Measurements from ENCODE around the gene MCM7. TPM values are rescaled to one million over a fixed set of nuclear protein-coding genes. Genes with fewer than 3 reads are reported as not detected.
A peak's percentile ranks its signal among the peaks of the same experiment; 100 is the strongest.
"Not testable (repeated sequence)": the region's sequence is repeated elsewhere in the genome, so short reads cannot be mapped to it uniquely, and the experiment has no call there.

Gene MCM7
- total and polyA plus RNA-seq, 4 experiments from 2014 or later = 26.9 to 173 (median 97.2) TPM

GRCh38 chr7:100141555-100141949 is 40.4 kb upstream of the MCM7 start:
- intact Hi-C loops (cut with micrococcal nuclease) = no loop called here
- no peak overlapping the region for H3K27ac ChIP-seq (ENCODE audit: low read depth, low read length)
- no peaks in the 10 kb centered on the region for H3K36me3 ChIP-seq (ENCODE audit: insufficient read depth, low read length)
- CTCF ChIA-PET (ENCODE audit: partially characterized antibody) = interaction anchor here (3.1 kb wide), 1 partner anchor 10 kb away, joined by 25 read pairs; no protein-coding TSS in a partner anchor
- peaks cover 6% of the 10 kb centered on the region for H3K4me1 ChIP-seq (ENCODE audit: insufficient read depth, low read length)
- H3K9me3 ChIP-seq (ENCODE audit: control insufficient read depth in 1 of 2, low read length in 2 of 2) = no peaks in the 10 kb centered on the region
- no peaks in the 10 kb centered on the region for H3K27me3 ChIP-seq (ENCODE audit: insufficient read depth, low read length)
- no peaks in the 10 kb centered on the region for H3K27me3 Mint-ChIP-seq
- DNase-seq = no peak
- H3K4me1 Mint-ChIP-seq = peaks cover 3 to 9% (median 5%) of the 10 kb centered on the region in 4 donors
- no peak overlapping the region for H3K4me3 ChIP-seq (ENCODE audit: low read length in 2 of 2)
- H3K4me3 Mint-ChIP-seq = no peak overlapping the region
- POLR2A ChIA-PET (ENCODE audit: partially characterized antibody) = interaction anchor here (1.1 to 1.5 kb wide), 2 partner anchors 15 to 18 kb away, joined by 3 to 4 read pairs; partner anchors contain the start of gene MBLAC1
- no peaks in the 10 kb centered on the region for H3K9me3 Mint-ChIP-seq
- H3K27ac Mint-ChIP-seq = no peak overlapping the region
- no peaks in the 10 kb centered on the region for H3K36me3 Mint-ChIP-seq

GRCh38 chr7:100137851-100138760 is 36.9 kb upstream of the MCM7 start:
- no peak overlapping the region for H3K27ac ChIP-seq (ENCODE audit: low read depth, low read length)
- H3K36me3 ChIP-seq (ENCODE audit: insufficient read depth, low read length) = no peaks in the 10 kb centered on the region
- peaks cover 0 to 1% of the 10 kb centered on the region in 2 donors for H3K27me3 Mint-ChIP-seq
- intact Hi-C loops (cut with micrococcal nuclease) = no loop called here
- H3K27me3 ChIP-seq (ENCODE audit: insufficient read depth, low read length) = no peaks in the 10 kb centered on the region
- no peak for DNase-seq
- H3K4me1 ChIP-seq (ENCODE audit: insufficient read depth, low read length) = peaks cover 6% of the 10 kb centered on the region
- H3K4me3 Mint-ChIP-seq = no peak overlapping the region
- no peaks in the 10 kb centered on the region for H3K9me3 Mint-ChIP-seq
- no peaks in the 10 kb centered on the region for H3K36me3 Mint-ChIP-seq
- CTCF ChIA-PET (ENCODE audit: partially characterized antibody) = interaction anchor here (0.7 to 1.2 kb wide), 6 partner anchors 9 to 270 kb away, joined by 3 to 5 read pairs (median 3); no protein-coding TSS in a partner anchor
- H3K4me1 Mint-ChIP-seq = peaks cover 3 to 7% (median 5%) of the 10 kb centered on the region in 4 donors
- POLR2A ChIA-PET (ENCODE audit: partially characterized antibody) = interaction anchor here (0.6 to 1.3 kb wide), 4 partner anchors 11 to 106 kb away, joined by 3 to 4 read pairs (median 4); partner anchors contain the start of gene LAMTOR4
- peak overlapping the region in 3 of 7 donors; percentile 11 to 81 (median 50) for H3K27ac Mint-ChIP-seq
- H3K9me3 ChIP-seq (ENCODE audit: control insufficient read depth in 1 of 2, low read length in 2 of 2) = no peaks in the 10 kb centered on the region
- no peak overlapping the region for H3K4me3 ChIP-seq (ENCODE audit: low read length in 2 of 2)

GRCh38 chr7:100132697-100133151 is 31.5 kb upstream of the MCM7 start:
- no peak overlapping the region for H3K27ac ChIP-seq (ENCODE audit: low read depth, low read length)
- H3K27me3 ChIP-seq (ENCODE audit: insufficient read depth, low read length) = no peaks in the 10 kb centered on the region
- H3K4me1 ChIP-seq (ENCODE audit: insufficient read depth, low read length) = peaks cover 24% of the 10 kb centered on the region
- H3K9me3 ChIP-seq (ENCODE audit: control insufficient read depth in 1 of 2, low read length in 2 of 2) = no peaks in the 10 kb centered on the region
- Mint-ChIP-seq H3K36me3 (no peaks in the 10 kb centered on the region), H3K27ac (peak overlapping the region in 5 of 7 donors; percentile 36 to 77 (median 48)), H3K9me3 (no peaks in the 10 kb centered on the region), H3K27me3 (peaks cover 0 to 1% of the 10 kb centered on the region in 2 donors), H3K4me3 (peak overlapping the region in 2 of 8 donors; percentile 39 to 52), H3K4me1 (peaks cover 5 to 20% (median 13%) of the 10 kb centered on the region in 4 donors)
- peak; percentile 60 to 71 (median 65) for DNase-seq
- intact Hi-C loops (cut with micrococcal nuclease) = loop anchor here (1.0 to 2.0 kb wide), 5 partner anchors 58 to 274 kb away; no protein-coding TSS in a partner anchor
- ChIA-PET POLR2A (ENCODE audit: partially characterized antibody) (interaction anchor here (0.7 to 5.5 kb wide), 11 partner anchors 15 to 275 kb away, joined by 3 to 45 read pairs (median 4); partner anchors contain the start of genes AP4M1, LAMTOR4, MCM7 and PVRIG), CTCF (ENCODE audit: partially characterized antibody) (interaction anchor here (0.7 to 7.2 kb wide), 46 partner anchors 11 to 319 kb away, joined by 3 to 108 read pairs (median 4); partner anchors contain the start of genes AP4M1, AZGP1, GAL3ST4 and GPC2)
- no peaks in the 10 kb centered on the region for H3K36me3 ChIP-seq (ENCODE audit: insufficient read depth, low read length)
- no peak overlapping the region for H3K4me3 ChIP-seq (ENCODE audit: low read length in 2 of 2)

- H3K4me3 ChIP-seq (ENCODE audit: low read length in 2 of 2) = no peak overlapping the region
- H3K4me1 ChIP-seq (ENCODE audit: insufficient read depth, low read length) = peaks cover 25% of the 10 kb centered on the region
- Mint-ChIP-seq H3K9me3 (no peaks in the 10 kb centered on the region), H3K27ac (peak overlapping the region in 2 of 7 donors; percentile 66 to 77), H3K4me3 (peak overlapping the region in 1 of 8 donors; percentile 52), H3K27me3 (peaks cover 0 to 1% of the 10 kb centered on the region in 2 donors), H3K4me1 (peaks cover 5 to 20% (median 14%) of the 10 kb centered on the region in 4 donors), H3K36me3 (no peaks in the 10 kb centered on the region)
- H3K27ac ChIP-seq (ENCODE audit: low read depth, low read length) = no peak overlapping the region
- DNase-seq = no peak
- H3K9me3 ChIP-seq (ENCODE audit: control insufficient read depth in 1 of 2, low read length in 2 of 2) = no peaks in the 10 kb centered on the region
- H3K27me3 ChIP-seq (ENCODE audit: insufficient read depth, low read length) = no peaks in the 10 kb centered on the region
- intact Hi-C loops (cut with micrococcal nuclease) = loop anchor here (1.0 to 2.0 kb wide), 5 partner anchors 59 to 275 kb away; no protein-coding TSS in a partner anchor
- H3K36me3 ChIP-seq (ENCODE audit: insufficient read depth, low read length) = no peaks in the 10 kb centered on the region
- ChIA-PET POLR2A (ENCODE audit: partially characterized antibody) (interaction anchor here (1.0 to 5.5 kb wide), 9 partner anchors 16 to 276 kb away, joined by 3 to 45 read pairs (median 4); partner anchors contain the start of genes AP4M1, LAMTOR4, MCM7 and PVRIG), CTCF (ENCODE audit: partially characterized antibody) (interaction anchor here (0.9 to 7.2 kb wide), 35 partner anchors 11 to 319 kb away, joined by 3 to 108 read pairs (median 6); partner anchors contain the start of genes AP4M1, GPC2, LAMTOR4 and MCM7)
These were observed 30.9 kb upstream of the MCM7 start for GRCh38 chr7:100132126-100132525.

- no peaks in the 10 kb centered on the region for H3K27me3 Mint-ChIP-seq
- no peak overlapping the region for H3K4me3 ChIP-seq (ENCODE audit: low read length in 2 of 2)
- H3K4me1 Mint-ChIP-seq = peaks cover 12 to 30% (median 21%) of the 10 kb centered on the region in 4 donors
- H3K4me1 ChIP-seq (ENCODE audit: insufficient read depth, low read length) = peaks cover 27% of the 10 kb centered on the region
- no peaks in the 10 kb centered on the region for H3K27me3 ChIP-seq (ENCODE audit: insufficient read depth, low read length)
- peak; percentile 78 to 82 (median 80) for DNase-seq
- H3K4me3 Mint-ChIP-seq = peak overlapping the region in 2 of 8 donors; percentile 41 to 43
- no peak overlapping the region for H3K27ac ChIP-seq (ENCODE audit: low read depth, low read length)
- intact Hi-C loops (cut with micrococcal nuclease) = loop anchor here (1.0 kb wide), 1 partner anchor 218 kb away; no protein-coding TSS in a partner anchor
- peak overlapping the region in 3 of 7 donors; percentile 19 to 52 (median 41) for H3K27ac Mint-ChIP-seq
- H3K9me3 ChIP-seq (ENCODE audit: control insufficient read depth in 1 of 2, low read length in 2 of 2) = no peaks in the 10 kb centered on the region
- CTCF ChIA-PET (ENCODE audit: partially characterized antibody) = interaction anchor here (0.6 to 7.2 kb wide), 31 partner anchors 10 to 1331 kb away, joined by 3 to 108 read pairs (median 5); partner anchors contain the start of genes AP4M1, CNPY4, GJC3 and GPC2
- H3K36me3 Mint-ChIP-seq = peaks cover 0 to 9% of the 10 kb centered on the region in 2 donors
- peaks cover 0 to 3% (median 0%) of the 10 kb centered on the region in 8 donors for H3K9me3 Mint-ChIP-seq
- POLR2A ChIA-PET (ENCODE audit: partially characterized antibody) = interaction anchor here (0.5 to 5.5 kb wide), 10 partner anchors 11 to 142 kb away, joined by 3 to 45 read pairs (median 4); partner anchors contain the start of genes AP4M1, CNPY4, COPS6 and LAMTOR4
- H3K36me3 ChIP-seq (ENCODE audit: insufficient read depth, low read length) = no peaks in the 10 kb centered on the region
These were observed 29.6 kb upstream of the MCM7 start for GRCh38 chr7:100130608-100131453.

- ChIA-PET POLR2A (ENCODE audit: partially characterized antibody) (interaction anchor here (0.5 to 5.5 kb wide), 8 partner anchors 10 to 142 kb away, joined by 3 to 45 read pairs (median 4); partner anchors contain the start of genes AP4M1, CNPY4, COPS6 and LAMTOR4), CTCF (ENCODE audit: partially characterized antibody) (interaction anchor here (0.7 to 7.2 kb wide), 34 partner anchors 9 to 482 kb away, joined by 3 to 108 read pairs (median 5); partner anchors contain the start of genes AP4M1, AZGP1, CNPY4 and GJC3)
- not testable (repeated sequence) for H3K4me3 Mint-ChIP-seq
These were observed 29.0 kb upstream of the MCM7 start for GRCh38 chr7:100130220-100130607.

More at GRCh38 chr7:100130220-100130607, 29.0 kb upstream of the MCM7 start:
- H3K9me3 Mint-ChIP-seq; intact Hi-C loops (cut with micrococcal nuclease); H3K27ac Mint-ChIP-seq; H3K4me3 ChIP-seq (ENCODE audit: low read length in 2 of 2); H3K36me3 ChIP-seq (ENCODE audit: insufficient read depth, low read length); H3K9me3 ChIP-seq (ENCODE audit: control insufficient read depth in 1 of 2, low read length in 2 of 2); H3K36me3 Mint-ChIP-seq; H3K27me3 ChIP-seq (ENCODE audit: insufficient read depth, low read length); H3K27me3 Mint-ChIP-seq; H3K27ac ChIP-seq (ENCODE audit: low read depth, low read length); DNase-seq: not testable (repeated sequence)
- peaks cover 33% of the 10 kb centered on the region for H3K4me1 ChIP-seq (ENCODE audit: insufficient read depth, low read length)
- peaks cover 12 to 36% (median 21%) of the 10 kb centered on the region in 4 donors for H3K4me1 Mint-ChIP-seq
